ENCODE results near the gene C6orf62.
"Not testable (repeated sequence)": the region's sequence is repeated elsewhere in the genome, so short reads cannot be mapped to it uniquely, and the experiment has no call there.

Gene C6orf62

GRCh38 chr6:24667378-24667803 is 51.6 kb downstream of the C6orf62 start:
- TF ChIP-seq TAF1 (IDR thresholded peaks at IDR 0.05; ENCODE audit: low read depth, low read length) (no peak), POLR2A (IDR thresholded peaks at IDR 0.05; ENCODE audit: low read depth, low read length) (no peak), POLR2AphosphoS5 (IDR thresholded peaks at IDR 0.05; ENCODE audit: low read depth, low read length) (no peak)
- no peak for DNase-seq (ENCODE audit: insufficient read length, low spot score)
- no peak for FAIRE-seq

DNA sequence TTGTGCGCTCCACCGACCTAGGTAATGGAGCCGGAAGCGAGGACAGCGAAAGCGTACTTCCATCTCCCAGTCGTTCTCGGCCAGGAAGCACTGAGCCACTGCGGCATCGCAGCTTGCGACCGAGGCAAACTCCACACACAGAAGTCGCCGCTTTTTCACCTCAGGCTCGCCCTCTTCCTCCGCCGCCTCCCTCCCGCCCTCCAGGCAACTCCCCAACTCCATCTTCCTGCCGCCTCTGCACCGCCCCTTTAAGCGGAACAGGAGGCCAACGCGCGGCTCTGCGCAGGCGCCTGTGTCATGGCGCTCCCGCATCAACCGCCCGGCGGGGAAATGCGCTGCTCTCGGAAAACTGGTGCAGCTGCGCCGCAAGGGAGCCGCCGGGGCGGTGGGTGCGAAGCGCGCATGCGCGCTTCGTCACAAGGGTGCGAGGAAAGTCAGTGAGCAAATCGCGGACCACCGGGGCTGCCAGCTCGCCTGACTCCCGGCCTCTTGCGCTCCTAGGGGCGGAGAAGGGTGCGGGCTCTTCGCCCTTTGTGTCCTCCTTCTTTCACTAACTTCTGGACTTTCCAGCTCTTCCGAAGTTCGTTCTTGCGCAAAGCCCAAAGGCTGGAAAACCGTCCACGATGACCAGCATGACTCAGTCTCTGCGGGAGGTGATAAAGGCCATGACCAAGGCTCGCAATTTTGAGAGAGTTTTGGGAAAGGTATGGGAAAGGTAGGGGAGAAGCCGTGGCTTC is 52.1 kb downstream of the C6orf62 start, which contains the start of the genes ACOT13 and TDP2:
ACOT13 (plus strand) TSS at position 437 of the 737 bp plus-strand sequence; CDS start at position 624, 187 bp downstream.
TDP2 (minus strand) TSS at position 259 of the 737 bp plus-strand sequence; CDS start at position 222, 37 bp downstream.
- peak; percentile 76 for DNase-seq (ENCODE audit: insufficient read length, low spot score)
- FAIRE-seq = peak; percentile 97
- TF ChIP-seq SPI1 (IDR thresholded peaks at IDR 0.05; ENCODE audit: low read depth, low read length) (peak; percentile 44), PAX5 (IDR thresholded peaks at IDR 0.05; ENCODE audit: insufficient read depth, low read length, severe bottlenecking) (peak; percentile 50), TAF1 (IDR thresholded peaks at IDR 0.05; ENCODE audit: low read depth, low read length) (0 out of 2 replicates have a peak, but pooled peaks have one; percentile 20), POU2F2 (IDR thresholded peaks at IDR 0.05; ENCODE audit: low read depth, low read length) (0 out of 2 replicates have a peak, but pooled peaks have one; percentile 48), POLR2AphosphoS5 (IDR thresholded peaks at IDR 0.05; ENCODE audit: low read depth, low read length) (peak; percentile 85), POLR2A (IDR thresholded peaks at IDR 0.05; ENCODE audit: low read depth, low read length) (peak; percentile 92)

DNA sequence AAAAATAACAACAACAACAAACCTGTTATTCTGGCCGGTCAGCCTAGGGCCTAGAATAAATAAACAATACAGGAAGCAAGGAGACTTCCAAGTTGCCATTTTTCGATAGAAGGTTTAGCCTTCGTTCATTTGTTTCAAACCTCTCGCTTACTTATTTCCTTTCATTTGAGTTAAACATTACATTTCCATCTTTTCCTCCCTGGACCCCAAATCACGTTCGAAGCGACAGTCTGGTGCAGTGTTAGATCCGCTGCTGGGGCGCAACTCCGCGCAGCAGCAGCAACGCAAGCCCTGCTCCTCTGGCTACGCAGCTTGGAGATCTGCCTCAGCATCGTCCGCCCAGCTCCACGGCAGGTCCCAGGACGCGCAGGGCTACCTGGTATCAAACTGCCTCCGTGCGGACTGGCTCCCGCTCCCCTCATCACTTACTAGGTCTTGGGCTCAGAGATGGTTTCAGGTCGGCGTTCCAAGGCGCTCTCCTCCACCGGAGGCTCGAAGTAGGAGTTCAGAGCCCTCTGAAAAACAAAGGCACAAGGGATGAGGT is 52.8 kb downstream of the C6orf62 start:
- no peak for TF ChIP-seq POU2F2 (IDR thresholded peaks at IDR 0.05; ENCODE audit: low read depth, low read length)
- TF ChIP-seq POLR2A (IDR thresholded peaks at IDR 0.05; ENCODE audit: low read depth, low read length) = no peak
- no peak for FAIRE-seq

GRCh38 chr6:24664046-24664987 is 54.6 kb downstream of the C6orf62 start:
- no peak for FAIRE-seq

More for the DNA sequence above, 52.8 kb downstream of the C6orf62 start:
- no peak for DNase-seq (ENCODE audit: insufficient read length, low spot score)

GRCh38 chr6:24663189-24663588 is 55.8 kb downstream of the C6orf62 start:
- no peak for TF ChIP-seq POLR2A (IDR thresholded peaks at IDR 0.05; ENCODE audit: low read depth, low read length)
- TF ChIP-seq TAF1 (IDR thresholded peaks at IDR 0.05; ENCODE audit: low read depth, low read length) = no peak
- no peak for FAIRE-seq

More at GRCh38 chr6:24664046-24664987, 54.6 kb downstream of the C6orf62 start:
- TF ChIP-seq PAX5 (IDR thresholded peaks at IDR 0.05; ENCODE audit: insufficient read depth, low read length, severe bottlenecking) (no peak), POLR2A (IDR thresholded peaks at IDR 0.05; ENCODE audit: low read depth, low read length) (no peak), SPI1 (IDR thresholded peaks at IDR 0.05; ENCODE audit: low read depth, low read length) (no peak), POU2F2 (IDR thresholded peaks at IDR 0.05; ENCODE audit: low read depth, low read length) (no peak), POLR2AphosphoS5 (IDR thresholded peaks at IDR 0.05; ENCODE audit: low read depth, low read length) (no peak)
- no peak for DNase-seq (ENCODE audit: insufficient read length, low spot score)

GRCh38 chr6:24662236-24662635 is 56.7 kb downstream of the C6orf62 start:
- TF ChIP-seq POLR2A (IDR thresholded peaks at IDR 0.05; ENCODE audit: low read depth, low read length) (no peak), PAX5 (IDR thresholded peaks at IDR 0.05; ENCODE audit: insufficient read depth, low read length, severe bottlenecking) (no peak), POU2F2 (IDR thresholded peaks at IDR 0.05; ENCODE audit: low read depth, low read length) (no peak), SPI1 (IDR thresholded peaks at IDR 0.05; ENCODE audit: low read depth, low read length) (no peak)
- DNase-seq (ENCODE audit: insufficient read length, low spot score) = no peak
- no peak for FAIRE-seq

More at GRCh38 chr6:24663189-24663588, 55.8 kb downstream of the C6orf62 start:
- DNase-seq (ENCODE audit: insufficient read length, low spot score) = no peak

GRCh38 chr6:24661759-24662158 is 57.2 kb downstream of the C6orf62 start:
- not testable (repeated sequence) for FAIRE-seq; DNase-seq (ENCODE audit: insufficient read length, low spot score)

GRCh38 chr6:24660105-24660504 is 58.8 kb downstream of the C6orf62 start:
- DNase-seq (ENCODE audit: insufficient read length, low spot score) (no peak), FAIRE-seq (peak; percentile 58)
- TF ChIP-seq POLR2AphosphoS5 (IDR thresholded peaks at IDR 0.05; ENCODE audit: low read depth, low read length) = no peak
- TF ChIP-seq TAF1 (IDR thresholded peaks at IDR 0.05; ENCODE audit: low read depth, low read length) = no peak
- no peak for TF ChIP-seq SPI1 (IDR thresholded peaks at IDR 0.05; ENCODE audit: low read depth, low read length)
- no peak for TF ChIP-seq PAX5 (IDR thresholded peaks at IDR 0.05; ENCODE audit: insufficient read depth, low read length, severe bottlenecking)
- TF ChIP-seq POU2F2 (IDR thresholded peaks at IDR 0.05; ENCODE audit: low read depth, low read length) = no peak
- TF ChIP-seq POLR2A (IDR thresholded peaks at IDR 0.05; ENCODE audit: low read depth, low read length) = no peak

DNA sequence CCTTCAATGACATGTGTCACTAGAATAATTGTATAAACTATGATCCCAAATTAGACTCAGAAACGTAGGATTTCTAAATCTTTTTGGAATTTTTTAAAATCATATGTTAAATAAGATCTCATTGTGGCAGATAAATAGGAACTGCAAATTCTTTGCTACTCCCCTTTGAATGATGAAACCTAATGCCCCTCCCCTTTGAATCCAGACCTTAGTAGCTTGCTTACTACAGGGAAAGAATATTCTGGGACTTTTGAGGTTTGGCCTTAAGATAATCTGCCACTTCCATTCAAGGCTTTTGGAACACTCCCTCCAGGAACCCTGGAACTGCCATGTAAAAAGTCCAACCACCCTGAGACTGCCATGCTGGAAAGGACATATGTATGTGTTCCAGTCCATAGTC is 59.4 kb downstream of the C6orf62 start:
- FAIRE-seq (no peak), DNase-seq (ENCODE audit: insufficient read length, low spot score) (no peak)

More for the DNA sequence above, 59.4 kb downstream of the C6orf62 start:
- TF ChIP-seq TAF1 (IDR thresholded peaks at IDR 0.05; ENCODE audit: low read depth, low read length) = no peak
- no peak for TF ChIP-seq POLR2AphosphoS5 (IDR thresholded peaks at IDR 0.05; ENCODE audit: low read depth, low read length)
- no peak for TF ChIP-seq POLR2A (IDR thresholded peaks at IDR 0.05; ENCODE audit: low read depth, low read length)
- TF ChIP-seq POU2F2 (IDR thresholded peaks at IDR 0.05; ENCODE audit: low read depth, low read length) = no peak
- TF ChIP-seq SPI1 (IDR thresholded peaks at IDR 0.05; ENCODE audit: low read depth, low read length) = no peak
- no peak for TF ChIP-seq PAX5 (IDR thresholded peaks at IDR 0.05; ENCODE audit: insufficient read depth, low read length, severe bottlenecking)

All from GM12891 (cell line).